GM10248 (cell line): ENCODE measurements around the gene NELL2.

Experiments used
- CTCF ChIA-PET: fragments of 300-600 bp; sonication (Branson Sonifier 250); formaldehyde crosslinking; extraction: SDS; loops from one replicate; lab custom pipeline; 2021; ENCODE audit warnings: antibody characterized with exemption; lab: Yijun Ruan, JAX
- POLR2A ChIA-PET: fragments of 350-650 bp; sonication (Branson Sonifier 250); formaldehyde crosslinking; extraction: SDS; loops from one replicate; lab custom pipeline; 2020; ENCODE audit warnings: antibody characterized with exemption; lab: Yijun Ruan, JAX
- DNase-seq: peaks from one replicate; pipeline ENCODE4 v3.0.0; 2012; ENCODE audit errors: extremely low spot score
- TF ChIP-seq, protein P1 (sequence below): IDR thresholded peaks from 2 replicates; pipeline ENCODE4 v1.5.1; 2012; ENCODE audit warnings: mild to moderate bottlenecking, low read depth; ENCODE audit errors: extremely low read depth, missing control alignments, control extremely low read depth

The NELL2 gene

GRCh38 chr12:44851586-44851985 lies 24.5 kb downstream of the NELL2 start:
- DNase-seq: no peak
- TF ChIP-seq, protein P1, sequence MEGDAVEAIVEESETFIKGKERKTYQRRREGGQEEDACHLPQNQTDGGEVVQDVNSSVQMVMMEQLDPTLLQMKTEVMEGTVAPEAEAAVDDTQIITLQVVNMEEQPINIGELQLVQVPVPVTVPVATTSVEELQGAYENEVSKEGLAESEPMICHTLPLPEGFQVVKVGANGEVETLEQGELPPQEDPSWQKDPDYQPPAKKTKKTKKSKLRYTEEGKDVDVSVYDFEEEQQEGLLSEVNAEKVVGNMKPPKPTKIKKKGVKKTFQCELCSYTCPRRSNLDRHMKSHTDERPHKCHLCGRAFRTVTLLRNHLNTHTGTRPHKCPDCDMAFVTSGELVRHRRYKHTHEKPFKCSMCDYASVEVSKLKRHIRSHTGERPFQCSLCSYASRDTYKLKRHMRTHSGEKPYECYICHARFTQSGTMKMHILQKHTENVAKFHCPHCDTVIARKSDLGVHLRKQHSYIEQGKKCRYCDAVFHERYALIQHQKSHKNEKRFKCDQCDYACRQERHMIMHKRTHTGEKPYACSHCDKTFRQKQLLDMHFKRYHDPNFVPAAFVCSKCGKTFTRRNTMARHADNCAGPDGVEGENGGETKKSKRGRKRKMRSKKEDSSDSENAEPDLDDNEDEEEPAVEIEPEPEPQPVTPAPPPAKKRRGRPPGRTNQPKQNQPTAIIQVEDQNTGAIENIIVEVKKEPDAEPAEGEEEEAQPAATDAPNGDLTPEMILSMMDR: no peak
- POLR2A ChIA-PET: no interaction called here
- CTCF ChIA-PET: no interaction called here

DNA sequence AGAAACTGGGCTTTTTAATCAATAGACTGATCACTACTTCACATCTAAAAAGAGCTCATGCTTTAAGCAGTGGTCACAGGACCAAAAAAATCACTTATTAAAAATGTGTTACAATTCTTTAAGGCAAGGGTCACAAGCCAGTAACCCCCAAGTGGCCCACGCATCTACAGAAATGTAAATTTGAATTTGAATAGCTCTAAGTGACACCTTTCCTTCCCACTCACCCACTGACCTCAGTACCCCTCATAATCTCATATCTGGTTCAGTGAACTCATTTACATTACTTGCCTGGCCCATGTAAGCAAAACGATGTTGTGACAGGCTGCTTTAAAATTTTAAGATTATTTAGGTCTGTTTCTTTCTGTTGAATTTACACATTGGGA lies 27.4 kb downstream of the NELL2 start:
- ChIA-PET CTCF (interaction anchor here (1.5 kb wide), 1 partner anchor 100 kb away, joined by 3 read pairs; no protein-coding TSS in a partner anchor), POLR2A (no interaction called here)
- TF ChIP-seq, protein P1: no peak
- peak; percentile 13 for DNase-seq

DNA sequence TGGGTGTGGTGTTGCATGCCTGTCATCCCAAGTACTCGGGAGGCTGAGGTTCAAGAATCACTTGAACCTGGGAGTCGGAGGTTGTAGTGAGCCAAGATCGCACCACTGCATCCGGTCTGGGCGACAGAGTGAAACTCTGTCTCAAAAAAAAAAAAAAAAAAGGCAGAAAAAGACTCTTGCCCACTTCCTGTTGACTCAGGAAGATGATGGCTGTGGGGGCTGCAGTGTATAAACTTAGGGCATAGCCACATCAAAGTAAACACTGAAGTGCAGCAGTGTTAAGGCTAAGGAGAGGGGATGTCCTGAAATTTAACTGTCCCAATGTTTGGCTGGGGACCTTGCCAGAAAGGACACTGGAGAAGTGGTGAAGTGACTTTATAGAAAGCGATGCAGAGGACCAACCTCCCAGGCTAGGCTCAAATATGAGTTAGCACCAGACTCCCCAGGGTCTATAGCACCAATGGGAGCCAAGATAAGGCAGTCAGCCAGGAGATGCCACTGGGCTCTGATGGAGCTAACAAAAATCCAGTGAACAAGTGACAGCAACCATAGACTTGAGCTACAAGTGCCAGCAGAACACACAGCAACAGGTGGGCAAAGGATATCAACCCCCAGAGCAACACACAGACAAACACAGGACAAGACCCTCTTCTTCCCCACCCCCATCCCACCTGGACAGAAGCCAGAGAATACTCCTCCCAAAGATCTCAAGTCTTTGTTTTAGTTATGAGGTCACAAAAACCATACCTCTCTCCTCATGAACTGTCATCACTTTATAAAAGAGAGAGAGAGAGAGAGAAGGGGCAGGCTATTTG lies 28.0 kb downstream of the NELL2 start:
- ChIA-PET POLR2A (no interaction called here), CTCF (interaction anchor here (1.5 kb wide), 1 partner anchor 101 kb away, joined by 3 read pairs; no protein-coding TSS in a partner anchor)
- DNase-seq: peak; percentile 16
- TF ChIP-seq, protein P1: no peak

DNA sequence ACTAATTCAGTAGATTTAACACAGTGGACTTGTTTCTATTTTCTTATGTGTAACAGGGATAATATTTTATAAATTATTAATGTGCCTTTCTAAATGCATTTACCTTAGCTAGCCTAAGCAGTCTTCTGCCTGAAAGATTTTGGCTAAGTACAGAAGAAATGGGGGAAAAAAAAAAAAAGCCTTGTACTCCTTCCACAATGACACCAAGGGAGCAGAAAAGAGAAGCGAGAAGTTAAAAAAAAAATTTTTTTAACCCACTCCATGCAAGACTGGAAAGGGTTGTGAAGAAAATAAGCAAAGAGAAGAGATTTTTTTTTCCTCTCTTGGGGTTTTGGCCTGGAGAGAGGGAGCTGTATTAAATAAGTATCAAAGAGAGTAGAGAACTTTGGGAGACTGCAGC lies 28.7 kb downstream of the NELL2 start:
- ChIA-PET POLR2A (no interaction called here), CTCF (no interaction called here)
- no peak for DNase-seq
- TF ChIP-seq, protein P1: no peak

DNA sequence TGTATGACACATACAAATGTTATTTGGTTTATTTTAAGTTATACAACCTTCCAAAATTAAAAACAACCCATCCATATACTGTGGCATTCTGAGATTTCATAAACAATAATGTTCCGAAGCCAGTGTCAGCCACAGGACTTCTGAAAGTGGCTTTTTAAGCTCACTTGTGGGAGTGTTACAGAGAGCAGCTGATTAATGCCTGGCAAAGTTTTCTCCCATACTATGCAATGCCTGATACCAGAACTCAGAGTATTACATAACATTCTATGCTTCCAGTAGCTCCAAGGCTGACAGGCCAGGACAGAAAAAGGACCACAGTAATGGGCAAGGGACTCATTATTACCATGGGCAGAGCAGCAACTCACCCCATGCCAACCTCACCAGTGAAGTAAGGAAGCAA lies 29.3 kb downstream of the NELL2 start:
- CTCF ChIA-PET: no interaction called here
- TF ChIP-seq, protein P1: no peak
- no peak for DNase-seq
- POLR2A ChIA-PET: no interaction called here

- ChIA-PET POLR2A (no interaction called here), CTCF (no interaction called here)
- no peak for DNase-seq
- TF ChIP-seq, protein P1: no peak
These were observed 33.4 kb downstream of the NELL2 start for GRCh38 chr12:44842669-44843068.
